Measurements from ENCODE around the gene ANTXRL. TPM values are rescaled to one million over a fixed set of nuclear protein-coding genes. Genes with fewer than 3 reads are reported as not detected.
"Not testable (repeated sequence)": the region's sequence is repeated elsewhere in the genome, so short reads cannot be mapped to it uniquely, and the experiment has no call there.

ANTXRL gene
- total RNA-seq, 2 experiments from 2014 or later = not detected

DNA sequence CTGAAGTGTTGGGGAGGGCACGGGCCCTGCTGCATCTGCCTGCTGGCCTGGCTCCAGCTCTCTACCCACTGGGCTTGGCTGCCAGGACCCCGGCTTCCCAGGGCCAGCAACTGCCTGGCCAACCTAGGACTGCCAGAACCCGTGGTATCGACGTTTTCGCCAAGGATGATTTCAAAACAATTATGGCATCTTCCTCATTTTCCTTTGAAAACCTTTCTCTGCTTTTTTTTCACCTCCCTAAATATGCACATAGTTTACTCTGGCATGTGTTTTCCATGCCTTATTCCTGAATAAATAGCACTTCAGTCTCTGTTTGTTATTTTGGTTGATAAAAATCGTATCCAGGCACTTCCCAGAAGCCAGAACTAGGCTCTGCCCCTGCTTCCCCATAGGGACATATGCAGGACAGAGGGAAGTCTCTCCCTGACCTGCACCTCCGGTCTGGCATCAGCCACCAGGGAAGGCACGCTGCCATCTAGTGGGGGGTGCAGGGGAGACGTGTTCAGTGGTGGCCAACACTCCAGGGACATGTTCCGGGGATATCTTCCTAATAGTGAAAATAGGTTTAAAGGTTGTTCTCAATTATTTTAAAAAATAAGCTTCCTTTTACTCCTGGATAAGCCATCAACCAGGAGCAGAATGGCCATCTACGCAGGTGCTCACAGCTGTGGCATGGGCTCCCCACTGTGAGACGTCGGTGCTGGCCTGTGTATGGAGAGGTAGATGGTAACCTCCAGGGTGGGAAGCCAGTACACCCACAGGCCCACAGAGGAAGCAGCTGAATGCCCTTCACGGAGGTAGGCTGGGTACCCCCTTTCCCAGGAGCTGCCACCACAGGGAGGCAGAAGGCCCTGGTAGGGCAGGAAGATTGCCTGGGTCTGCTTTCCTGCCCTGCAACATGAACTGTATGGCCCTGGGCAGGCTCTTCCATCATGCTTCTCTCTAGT lies 30.7 kb upstream of the ANTXRL start:
- POLR2A ChIA-PET = interaction anchor here (3.6 kb wide), 1 partner anchor 12 kb away, joined by 12 read pairs; no protein-coding TSS in a partner anchor
- H3K27ac ChIP-seq (ENCODE audit: low read depth in 1 of 2, low read length in 2 of 2) = no peak overlapping the region
- peaks cover 57% of the 10 kb centered on the region for H3K36me3 ChIP-seq (ENCODE audit: insufficient read depth, low read length)
- H3K27me3 ChIP-seq (ENCODE audit: control insufficient read depth in 1 of 2, insufficient read depth in 2 of 2, low read length in 2 of 2) = no peaks in the 10 kb centered on the region
- CTCF ChIA-PET = no interaction called here
- Mint-ChIP-seq H3K9me3 (no peaks in the 10 kb centered on the region), H3K4me1 (ENCODE audit: low read depth) (peaks cover 58% of the 10 kb centered on the region), H3K36me3 (ENCODE audit: low read depth) (peaks cover 87% of the 10 kb centered on the region), H3K27me3 (no peaks in the 10 kb centered on the region), H3K27ac (peak overlapping the region; percentile 48), H3K4me3 (peak overlapping the region; percentile 22)
- intact Hi-C loops (cut with DNase I, micrococcal nuclease) = loop anchor here in 1 of 2 experiments (2.0 to 10.0 kb wide), 2 partner anchors 15 to 221 kb away; partner anchors contain the start of gene NCOA4
- H3K4me1 ChIP-seq (ENCODE audit: insufficient read depth, low read length) = peaks cover 6% of the 10 kb centered on the region
- TF ChIP-seq, protein P1, sequence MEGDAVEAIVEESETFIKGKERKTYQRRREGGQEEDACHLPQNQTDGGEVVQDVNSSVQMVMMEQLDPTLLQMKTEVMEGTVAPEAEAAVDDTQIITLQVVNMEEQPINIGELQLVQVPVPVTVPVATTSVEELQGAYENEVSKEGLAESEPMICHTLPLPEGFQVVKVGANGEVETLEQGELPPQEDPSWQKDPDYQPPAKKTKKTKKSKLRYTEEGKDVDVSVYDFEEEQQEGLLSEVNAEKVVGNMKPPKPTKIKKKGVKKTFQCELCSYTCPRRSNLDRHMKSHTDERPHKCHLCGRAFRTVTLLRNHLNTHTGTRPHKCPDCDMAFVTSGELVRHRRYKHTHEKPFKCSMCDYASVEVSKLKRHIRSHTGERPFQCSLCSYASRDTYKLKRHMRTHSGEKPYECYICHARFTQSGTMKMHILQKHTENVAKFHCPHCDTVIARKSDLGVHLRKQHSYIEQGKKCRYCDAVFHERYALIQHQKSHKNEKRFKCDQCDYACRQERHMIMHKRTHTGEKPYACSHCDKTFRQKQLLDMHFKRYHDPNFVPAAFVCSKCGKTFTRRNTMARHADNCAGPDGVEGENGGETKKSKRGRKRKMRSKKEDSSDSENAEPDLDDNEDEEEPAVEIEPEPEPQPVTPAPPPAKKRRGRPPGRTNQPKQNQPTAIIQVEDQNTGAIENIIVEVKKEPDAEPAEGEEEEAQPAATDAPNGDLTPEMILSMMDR (IDR thresholded peaks at IDR 0.05) = peak; percentile 91
- no peaks in the 10 kb centered on the region for H3K9me3 ChIP-seq (ENCODE audit: control insufficient read depth in 1 of 2, insufficient read depth in 1 of 2, low read length in 2 of 2)
- H3K4me3 ChIP-seq (ENCODE audit: low read length) = no peak overlapping the region
- DNase-seq (peak; percentile 30 to 66 (median 41)), ATAC-seq (ENCODE audit: poor library complexity) (peak; percentile 76)

DNA sequence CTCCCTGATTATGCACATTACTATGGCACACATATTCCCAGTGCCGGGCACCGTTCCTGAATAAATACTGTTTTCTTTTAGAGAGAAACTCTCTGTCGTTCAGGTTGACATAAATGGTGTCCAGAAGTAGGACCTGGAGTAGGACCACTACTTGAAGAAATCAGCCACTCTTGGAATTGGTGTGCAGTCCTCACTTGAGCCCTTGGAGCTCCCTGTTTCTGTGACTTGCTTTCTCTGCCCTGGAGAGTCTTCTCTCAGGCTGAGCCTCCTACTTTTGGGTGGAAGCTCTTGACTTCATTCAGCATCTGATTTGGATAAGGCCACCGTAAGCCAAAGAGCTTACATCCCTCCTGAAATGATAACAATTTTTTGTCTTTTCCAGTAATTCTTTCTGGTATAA lies 29.7 kb upstream of the ANTXRL start:
- H3K4me1 Mint-ChIP-seq (ENCODE audit: low read depth) = peaks cover 64% of the 10 kb centered on the region
- intact Hi-C loops (cut with DNase I, micrococcal nuclease) = loop anchor here in 1 of 2 experiments (10.0 kb wide), 1 partner anchor 222 kb away; the partner anchor contains the start of gene NCOA4

GRCh38 chr10:46262906-46263560 lies 23.8 kb upstream of the ANTXRL start:
- DNase-seq = not testable (repeated sequence)

More for the DNA sequence above, 29.7 kb upstream of the ANTXRL start:
- Histone ChIP-seq H3K27me3 (ENCODE audit: control insufficient read depth in 1 of 2, insufficient read depth in 2 of 2, low read length in 2 of 2) (no peaks in the 10 kb centered on the region), H3K9me3 (ENCODE audit: control insufficient read depth in 1 of 2, insufficient read depth in 1 of 2, low read length in 2 of 2) (no peaks in the 10 kb centered on the region), H3K4me1 (ENCODE audit: insufficient read depth, low read length) (peaks cover 6% of the 10 kb centered on the region), H3K36me3 (ENCODE audit: insufficient read depth, low read length) (peaks cover 59% of the 10 kb centered on the region), H3K27ac (ENCODE audit: low read depth in 1 of 2, low read length in 2 of 2) (no peak overlapping the region), H3K4me3 (ENCODE audit: low read length) (no peak overlapping the region)
- ChIA-PET POLR2A (interaction anchor here (3.6 kb wide), 1 partner anchor 11 kb away, joined by 12 read pairs; no protein-coding TSS in a partner anchor), CTCF (no interaction called here)
- Mint-ChIP-seq H3K4me3 (no peak overlapping the region), H3K27ac (peak overlapping the region; percentile 48), H3K9me3 (no peaks in the 10 kb centered on the region), H3K36me3 (ENCODE audit: low read depth) (peaks cover 87% of the 10 kb centered on the region), H3K27me3 (no peaks in the 10 kb centered on the region)
- TF ChIP-seq, protein P1 (IDR thresholded peaks at IDR 0.05) = no peak
- DNase-seq (no peak), ATAC-seq (ENCODE audit: poor library complexity) (no peak)

More at GRCh38 chr10:46262906-46263560, 23.8 kb upstream of the ANTXRL start:
- H3K4me3 ChIP-seq (ENCODE audit: low read length); CTCF ChIA-PET; H3K4me3 Mint-ChIP-seq; H3K27me3 Mint-ChIP-seq; H3K9me3 Mint-ChIP-seq; H3K27ac Mint-ChIP-seq; POLR2A ChIA-PET; intact Hi-C loops (cut with DNase I, micrococcal nuclease); H3K27ac ChIP-seq (ENCODE audit: low read depth in 1 of 2, low read length in 2 of 2); ATAC-seq (ENCODE audit: poor library complexity); H3K27me3 ChIP-seq (ENCODE audit: control insufficient read depth in 1 of 2, insufficient read depth in 2 of 2, low read length in 2 of 2); H3K9me3 ChIP-seq (ENCODE audit: control insufficient read depth in 1 of 2, insufficient read depth in 1 of 2, low read length in 2 of 2): not testable (repeated sequence)
- peaks cover 43% of the 10 kb centered on the region for H3K36me3 ChIP-seq (ENCODE audit: insufficient read depth, low read length)
- peaks cover 43% of the 10 kb centered on the region for H3K4me1 ChIP-seq (ENCODE audit: insufficient read depth, low read length)
- H3K36me3 Mint-ChIP-seq (ENCODE audit: low read depth) = peaks cover 68% of the 10 kb centered on the region
- H3K4me1 Mint-ChIP-seq (ENCODE audit: low read depth) = peaks cover 61% of the 10 kb centered on the region

Data from CD4-positive, alpha-beta T cell (primary cell).